Neutrophil (primary cell): ENCODE data around the gene BAIAP3.

Experiments used
- H3K27ac ChIP-seq: fragments of 200-600 bp; sonication (generic); 2 replicates; pipeline ENCODE4 v1.5.1; 2016; ENCODE audit warnings: mild to moderate bottlenecking, moderate library complexity
- H3K27me3 ChIP-seq: fragments of 200-600 bp; sonication (generic); 2 replicates; pipeline ENCODE4 v1.6.0; 2016; ENCODE audit warnings: mild to moderate bottlenecking
- H3K36me3 ChIP-seq: fragments of 200-600 bp; sonication (generic); 2 replicates; pipeline ENCODE4 v1.5.1; 2017
- H3K4me1 ChIP-seq, 2 experiments: fragments of 200-600 bp in 1 of 2; sonication (generic) in 1 of 2; 1 replicate in 1 of 2; 2 replicates in 1 of 2; pipeline versions ENCODE4 v1.5.1 to v1.6.1; 2013 to 2016; ENCODE audit warnings: low read depth in 1 of 2, low read length in 1 of 2, mild to moderate bottlenecking in 1 of 2, moderate library complexity in 1 of 2; ENCODE audit not compliant: control insufficient read depth in 1 of 2, insufficient read depth in 1 of 2
- H3K4me3 ChIP-seq, 2 experiments: fragments of 200-600 bp in 1 of 2; sonication (generic) in 1 of 2; 1 replicate in 1 of 2; 2 replicates in 1 of 2; pipeline ENCODE4 v1.5.1; 2013 to 2016; ENCODE audit warnings: low read depth in 1 of 2, low read length in 1 of 2, mild to moderate bottlenecking in 1 of 2, moderate library complexity in 1 of 2
- H3K9me3 ChIP-seq: fragments of 200-600 bp; sonication (generic); 2 replicates; pipeline ENCODE4 v1.5.1; 2016
- TF ChIP-seq, protein P1 (sequence below): fragments of 200-600 bp; sonication (generic); IDR thresholded peaks from 2 replicates; pipeline ENCODE4 v1.5.1; 2016; ENCODE audit warnings: antibody characterized with exemption

The BAIAP3 gene

DNA sequence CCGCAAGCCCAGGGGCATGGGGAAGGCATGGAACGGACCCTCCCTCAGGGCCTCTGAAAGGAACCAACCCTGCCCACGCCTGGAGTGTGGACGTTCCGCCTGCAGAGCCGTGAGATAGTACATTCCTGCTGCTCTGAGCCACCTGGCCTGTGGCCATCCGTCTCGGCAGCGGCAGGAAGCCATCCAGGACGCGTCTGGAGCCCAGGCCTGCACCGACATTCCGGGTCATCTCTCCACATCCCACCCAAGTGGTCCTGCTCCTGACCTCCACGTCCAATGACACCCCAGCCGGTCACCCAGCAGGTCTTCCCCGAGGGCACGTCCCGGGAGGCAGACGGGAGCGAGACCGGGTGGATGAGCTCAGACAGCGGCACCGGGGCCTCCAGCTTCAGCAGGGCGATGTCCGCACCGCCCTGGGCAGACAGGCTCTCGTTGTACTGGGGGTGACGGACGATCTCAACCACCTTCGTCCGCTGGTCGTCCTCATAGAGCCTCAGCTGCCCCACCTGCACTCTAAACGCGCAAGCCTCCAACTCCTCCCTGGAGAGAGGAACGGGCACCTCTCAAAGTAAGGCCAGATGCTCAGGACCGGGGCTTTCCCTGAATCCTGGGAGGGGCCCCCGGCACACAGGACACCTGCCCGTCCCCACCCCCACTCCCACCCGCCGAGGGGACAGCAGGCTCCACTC, 45.3 kb upstream of the BAIAP3 start:
- Histone ChIP-seq H3K4me3 (no peak overlapping the region), H3K27ac (no peak overlapping the region), H3K9me3 (no peaks in the 10 kb centered on the region), H3K4me1 (peaks cover 0 to 4% of the 10 kb centered on the region in 2 experiments), H3K27me3 (peaks cover 86% of the 10 kb centered on the region), H3K36me3 (no peaks in the 10 kb centered on the region)
- TF ChIP-seq, protein P1, sequence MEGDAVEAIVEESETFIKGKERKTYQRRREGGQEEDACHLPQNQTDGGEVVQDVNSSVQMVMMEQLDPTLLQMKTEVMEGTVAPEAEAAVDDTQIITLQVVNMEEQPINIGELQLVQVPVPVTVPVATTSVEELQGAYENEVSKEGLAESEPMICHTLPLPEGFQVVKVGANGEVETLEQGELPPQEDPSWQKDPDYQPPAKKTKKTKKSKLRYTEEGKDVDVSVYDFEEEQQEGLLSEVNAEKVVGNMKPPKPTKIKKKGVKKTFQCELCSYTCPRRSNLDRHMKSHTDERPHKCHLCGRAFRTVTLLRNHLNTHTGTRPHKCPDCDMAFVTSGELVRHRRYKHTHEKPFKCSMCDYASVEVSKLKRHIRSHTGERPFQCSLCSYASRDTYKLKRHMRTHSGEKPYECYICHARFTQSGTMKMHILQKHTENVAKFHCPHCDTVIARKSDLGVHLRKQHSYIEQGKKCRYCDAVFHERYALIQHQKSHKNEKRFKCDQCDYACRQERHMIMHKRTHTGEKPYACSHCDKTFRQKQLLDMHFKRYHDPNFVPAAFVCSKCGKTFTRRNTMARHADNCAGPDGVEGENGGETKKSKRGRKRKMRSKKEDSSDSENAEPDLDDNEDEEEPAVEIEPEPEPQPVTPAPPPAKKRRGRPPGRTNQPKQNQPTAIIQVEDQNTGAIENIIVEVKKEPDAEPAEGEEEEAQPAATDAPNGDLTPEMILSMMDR, result no peak

DNA sequence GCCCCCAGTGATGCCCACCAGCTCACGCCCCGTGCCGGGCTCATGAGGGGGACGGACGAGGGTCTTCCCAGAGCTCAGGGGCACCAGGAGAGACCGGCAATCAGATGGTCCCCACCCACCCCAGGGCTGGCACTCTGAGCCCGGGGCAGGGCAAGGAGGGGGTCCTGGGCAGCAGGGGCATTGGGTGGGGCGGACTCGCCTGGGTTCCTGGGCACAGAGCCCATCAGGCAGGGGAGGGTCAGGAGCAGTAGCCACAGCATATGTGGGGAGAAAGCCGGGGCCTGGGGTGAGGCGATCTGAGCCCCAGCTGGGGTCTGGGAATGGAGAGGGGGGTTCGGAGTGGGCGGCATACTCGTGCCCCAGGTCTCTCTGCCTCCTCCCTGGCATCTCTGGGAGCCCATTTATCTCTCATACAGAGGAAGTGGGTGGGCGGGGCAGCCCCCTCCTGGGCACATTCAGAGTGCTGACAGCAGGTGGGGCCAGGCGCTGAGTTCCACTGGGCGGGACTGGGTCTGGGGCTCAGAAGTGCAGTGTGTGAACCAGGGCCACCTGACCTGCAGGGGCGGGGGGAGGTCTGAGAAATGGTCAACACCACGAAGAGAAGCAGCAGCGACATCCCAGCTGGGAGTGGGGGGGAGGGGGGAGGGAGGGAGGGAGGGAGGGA, 44.5 kb upstream of the BAIAP3 start:
- no peak overlapping the region for H3K4me3 ChIP-seq
- H3K36me3 ChIP-seq, result no peaks in the 10 kb centered on the region
- peaks cover 0 to 4% of the 10 kb centered on the region in 2 experiments for H3K4me1 ChIP-seq
- peaks cover 86% of the 10 kb centered on the region for H3K27me3 ChIP-seq
- TF ChIP-seq, protein P1, result no peak
- H3K27ac ChIP-seq, result no peak overlapping the region
- H3K9me3 ChIP-seq, result no peaks in the 10 kb centered on the region

DNA sequence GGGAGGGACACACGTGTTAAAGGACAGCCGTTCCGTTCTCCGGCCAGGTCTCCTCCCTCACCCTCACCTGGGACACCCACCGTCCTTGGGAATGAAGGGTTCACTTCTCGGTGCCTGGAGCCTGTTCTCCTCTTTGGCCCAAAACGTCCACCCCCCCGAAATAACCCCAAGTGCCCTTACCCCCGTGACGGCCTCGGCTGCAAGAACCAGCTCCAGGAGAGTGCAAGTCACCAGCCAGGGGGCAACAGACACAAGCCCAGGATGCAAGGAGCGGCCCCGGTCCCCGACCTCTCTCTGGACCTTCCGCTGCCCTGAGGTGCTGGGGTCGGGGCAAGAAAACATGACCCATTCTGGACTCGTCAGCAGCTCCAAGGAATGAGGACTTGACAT, 44.0 kb upstream of the BAIAP3 start:
- no peaks in the 10 kb centered on the region for H3K36me3 ChIP-seq
- peaks cover 0 to 4% of the 10 kb centered on the region in 2 experiments for H3K4me1 ChIP-seq
- no peaks in the 10 kb centered on the region for H3K9me3 ChIP-seq
- no peak overlapping the region for H3K27ac ChIP-seq
- TF ChIP-seq, protein P1, result no peak
- no peak overlapping the region for H3K4me3 ChIP-seq
- H3K27me3 ChIP-seq, result peaks cover 83% of the 10 kb centered on the region

DNA sequence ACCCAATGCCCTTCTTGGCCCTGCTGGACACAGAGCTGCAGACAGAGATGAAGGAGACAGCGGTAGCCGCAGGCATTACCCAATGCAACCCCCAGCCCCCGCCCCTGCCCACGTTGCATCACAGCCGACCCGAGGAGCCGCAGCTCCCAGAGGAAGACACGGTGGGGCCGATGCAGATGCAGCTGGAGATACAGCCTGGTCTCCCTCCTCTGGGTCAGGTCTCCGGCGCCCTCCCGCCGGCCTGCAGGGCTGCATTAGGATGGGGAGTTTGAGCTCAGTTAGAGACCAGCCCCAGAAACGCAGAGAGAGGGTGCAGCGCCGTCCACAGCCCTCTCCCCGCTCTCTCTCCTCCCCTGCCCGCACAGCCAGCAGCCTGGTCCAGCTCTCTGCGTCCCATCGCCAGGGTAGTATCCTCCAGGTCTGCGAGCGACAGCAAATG, 43.4 kb upstream of the BAIAP3 start:
- TF ChIP-seq, protein P1, result no peak
- H3K27me3 ChIP-seq, result peaks cover 82% of the 10 kb centered on the region
- no peak overlapping the region for H3K4me3 ChIP-seq
- no peak overlapping the region for H3K27ac ChIP-seq
- H3K36me3 ChIP-seq, result no peaks in the 10 kb centered on the region
- no peaks in the 10 kb centered on the region for H3K9me3 ChIP-seq
- peaks cover 0 to 4% of the 10 kb centered on the region in 2 experiments for H3K4me1 ChIP-seq

DNA sequence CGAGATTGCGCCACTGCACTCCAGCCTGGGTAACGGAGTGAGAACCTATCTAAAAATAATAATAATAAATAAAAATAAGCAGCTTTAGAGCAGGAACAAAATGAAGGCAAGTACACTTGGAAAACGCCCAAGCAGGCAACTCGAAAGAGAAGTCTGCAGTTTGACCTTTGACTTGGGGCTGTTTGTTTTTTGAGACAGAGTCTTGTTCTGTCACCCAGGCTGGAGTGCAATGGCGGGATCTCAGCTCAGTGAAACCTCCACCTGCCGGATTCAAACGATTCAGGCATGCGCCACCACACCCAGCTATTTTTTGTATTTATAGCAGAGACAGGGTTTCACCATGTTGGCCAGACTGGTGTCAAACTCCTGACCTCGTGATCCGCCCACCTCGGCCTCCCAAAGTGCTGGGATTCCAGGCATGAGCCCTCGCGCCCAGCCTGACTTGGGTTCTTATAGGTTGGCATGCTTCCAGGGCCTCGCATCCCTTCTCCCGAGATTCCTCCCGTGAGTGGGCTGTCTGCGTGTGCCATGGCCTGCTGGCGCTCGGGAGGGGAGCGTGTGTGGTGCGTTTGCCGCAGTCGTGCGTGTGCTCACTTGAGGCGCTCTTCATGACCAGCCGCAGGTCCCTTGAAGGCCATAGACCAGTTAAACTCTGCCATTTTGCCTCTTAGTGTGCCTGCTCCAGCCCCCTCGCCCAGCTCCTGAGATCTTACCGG, 42.4 kb upstream of the BAIAP3 start:
- no peaks in the 10 kb centered on the region for H3K9me3 ChIP-seq
- TF ChIP-seq, protein P1, result no peak
- peaks cover 79% of the 10 kb centered on the region for H3K27me3 ChIP-seq
- no peaks in the 10 kb centered on the region for H3K36me3 ChIP-seq
- H3K4me3 ChIP-seq, result no peak overlapping the region
- H3K27ac ChIP-seq, result no peak overlapping the region
- peaks cover 0 to 4% of the 10 kb centered on the region in 2 experiments for H3K4me1 ChIP-seq
